HepG2 (cell line): ENCODE measurements around the gene OST4. TPM values are rescaled to one million over a fixed set of nuclear protein-coding genes. Genes with fewer than 3 reads are reported as not detected.

Experiments used
- DNMT1 ChIP-seq: sonication (generic); formaldehyde crosslinking; IDR thresholded peaks from 2 replicates; pipeline ENCODE4 v1.5.1; 2020; ENCODE audit warnings: mild to moderate bottlenecking, missing genetic modification reagents
- HOXA7 ChIP-seq: sonication (generic); formaldehyde crosslinking; IDR thresholded peaks from 2 replicates; pipeline ENCODE4 v1.8.1; 2022; ENCODE audit warnings: mild to moderate bottlenecking, missing genetic modification reagents, moderate library complexity
- KDM5B ChIP-seq: sonication (generic); formaldehyde crosslinking; IDR thresholded peaks from 2 replicates; pipeline ENCODE4 v1.4.0; 2020; ENCODE audit warnings: missing genetic modification reagents, mild to moderate bottlenecking, borderline replicate concordance
- LCORL ChIP-seq, 2 experiments: fragments of 450-650 bp in 1 of 2; sonication (generic) in 1 of 2; formaldehyde crosslinking in 1 of 2; IDR thresholded peaks; 2 replicates each; pipeline versions ENCODE4 v1.5.0 to v1.6.1; 2017 to 2020; ENCODE audit warnings: antibody characterized with exemption in 1 of 2, missing genetic modification reagents in 1 of 2
- MYC ChIP-seq: sonication (generic); formaldehyde crosslinking; IDR thresholded peaks from 2 replicates; pipeline ENCODE4 v1.9.0; 2021; ENCODE audit warnings: missing genetic modification reagents, borderline replicate concordance
- NFE2L1 ChIP-seq: sonication (generic); formaldehyde crosslinking; IDR thresholded peaks from 2 replicates; pipeline ENCODE4 v1.4.0; 2020; ENCODE audit warnings: missing genetic modification reagents, mild to moderate bottlenecking, borderline replicate concordance
- NKX3-1 ChIP-seq: sonication (generic); formaldehyde crosslinking; IDR thresholded peaks from 2 replicates; pipeline ENCODE4 v1.5.0; 2020; ENCODE audit warnings: missing genetic modification reagents
- RFX1 ChIP-seq: fragments of 450-650 bp; IDR thresholded peaks from 2 replicates; pipeline ENCODE4 v1.6.1; 2017
- SRSF4 ChIP-seq: fragments of 200-400 bp; formaldehyde crosslinking; IDR thresholded peaks from one replicate; pipeline ENCODE4 v1.6.1; 2018; ENCODE audit warnings: mild to moderate bottlenecking, low read depth, low read length, moderate library complexity; ENCODE audit not compliant: poor library complexity, severe bottlenecking
- ZBTB4 ChIP-seq: sonication (generic); formaldehyde crosslinking; IDR thresholded peaks from 2 replicates; pipeline ENCODE4 v1.4.0; 2020; ENCODE audit warnings: missing genetic modification reagents, mild to moderate bottlenecking, borderline replicate concordance
- ZBTB42 ChIP-seq: sonication (generic); formaldehyde crosslinking; IDR thresholded peaks from 2 replicates; pipeline ENCODE4 v1.5.0; 2020; ENCODE audit warnings: mild to moderate bottlenecking, missing genetic modification reagents
- ZEB1 ChIP-seq: IDR thresholded peaks from 2 replicates; pipeline ENCODE4 v1.6.1; 2012; ENCODE audit warnings: mild to moderate bottlenecking, low read depth, inconsistent platforms; ENCODE audit not compliant: insufficient replicate concordance
- ZNF142 ChIP-seq: sonication (generic); formaldehyde crosslinking; IDR thresholded peaks from 2 replicates; pipeline ENCODE4 v1.4.0; 2020; ENCODE audit warnings: missing genetic modification reagents
- ZNF253 ChIP-seq: sonication (generic); formaldehyde crosslinking; IDR thresholded peaks from 2 replicates; pipeline ENCODE4 v1.8.0; 2022; ENCODE audit warnings: mild to moderate bottlenecking, missing genetic modification reagents, borderline replicate concordance
- ZNF441 ChIP-seq: sonication (generic); formaldehyde crosslinking; IDR thresholded peaks from 2 replicates; pipeline ENCODE4 v1.7.0; 2021; ENCODE audit warnings: missing genetic modification reagents, borderline replicate concordance
- ZNF687 ChIP-seq: sonication (generic); formaldehyde crosslinking; IDR thresholded peaks from 2 replicates; pipeline ENCODE4 v1.5.1; 2020; ENCODE audit warnings: mild to moderate bottlenecking, missing genetic modification reagents, moderate library complexity
- polyA plus RNA-seq, 8 experiments: library from polyadenylated mRNA; depleted of rRNA in 3 of 8; stranded (reverse) in 7 of 8; unstranded in 1 of 8; fragments of >200 nt; fragmentation: Illumina TruSeq in 4 of 8; extraction: Trizol in 4 of 8; gene quantifications; 2 replicates each; pipeline versions ENCODE4 v1.2.1 to v1.2.3, GENCODE V29; 2011 to 2016; ENCODE audit warnings: low read depth in 4 of 8, missing spikeins in 1 of 8, mixed read lengths in 1 of 8; ENCODE audit not compliant: insufficient read depth in 1 of 8
- total RNA-seq, 5 experiments: library from RNA; depleted of rRNA; stranded (reverse); fragments of >200 nt; fragmentation: Illumina TruSeq; extraction: Trizol; gene quantifications; 2 replicates each; pipeline ENCODE4 v1.2.3, GENCODE V29; 2016; ENCODE audit warnings: low read depth in 1 of 5

OST4 gene
- total and polyA plus RNA-seq, 2 of the 13 experiments (the other 11 are each of a cell fraction or from before 2014, with no cell fraction given), result 498 to 584 TPM

- no peak for TF ChIP-seq ZBTB42 (CRISPR knock-in tag)
- TF ChIP-seq LCORL (IDR thresholded peaks at IDR 0.05), result no peak
- TF ChIP-seq LCORL (CRISPR knock-in tag; IDR thresholded peaks at IDR 0.05), result peak; percentile 87
- TF ChIP-seq NKX3-1 (CRISPR knock-in tag), result peak; percentile 84; the same call in 1 of the 2 replicates
- no peak for TF ChIP-seq SRSF4
- TF ChIP-seq DNMT1 (CRISPR knock-in tag), result no peak; the same call in 1 of the 2 replicates
- TF ChIP-seq HOXA7, result no peak
- no peak for TF ChIP-seq ZBTB4
- no peak for TF ChIP-seq ZEB1
- TF ChIP-seq RFX1, result no peak
- peak; percentile 97 for TF ChIP-seq MYC (CRISPR knock-in tag)
- peak; percentile 43; the same call in 1 of the 2 replicates for TF ChIP-seq ZNF253
- no peak; the same call in 1 of the 2 replicates for TF ChIP-seq KDM5B (CRISPR knock-in tag)
- no peak for TF ChIP-seq NFE2L1 (CRISPR knock-in tag)
- TF ChIP-seq ZNF687 (CRISPR knock-in tag), result peak; percentile 84
- peak; percentile 84 for TF ChIP-seq ZNF142
- TF ChIP-seq ZNF441 (CRISPR knock-in tag), result no peak
These were observed 14.8 kb upstream of the OST4 start (continued) for GRCh38 chr2:27086090-27086723.
